ENCODE data around the gene ANO9.

DNA sequence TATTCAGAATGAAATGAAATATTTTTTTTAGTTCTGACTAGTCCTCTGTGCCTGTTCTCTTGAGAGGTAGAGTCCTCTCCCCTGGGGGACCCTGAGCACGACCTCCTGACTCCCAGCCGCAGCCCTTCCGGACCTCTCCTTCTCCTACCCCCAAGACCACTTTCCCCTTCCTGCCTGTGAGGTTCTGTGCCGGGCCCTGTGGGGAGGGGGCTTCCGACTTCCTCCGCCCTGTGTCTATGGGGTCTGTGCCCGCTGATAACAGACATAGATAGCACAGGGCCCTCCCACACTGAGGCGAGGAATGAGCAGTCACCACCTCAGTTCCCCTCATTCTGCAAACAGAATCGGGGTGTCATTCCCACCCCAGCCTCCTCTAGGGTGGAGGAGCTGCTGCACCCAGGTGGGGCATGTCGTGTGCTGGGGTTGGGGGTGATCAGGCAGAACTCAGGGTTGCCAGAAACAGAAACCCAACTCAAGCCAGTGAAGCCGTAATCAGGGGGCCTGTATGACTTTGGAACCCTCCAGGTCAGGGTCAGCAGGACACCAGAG is 59.7 kb downstream of the ANO9 start:
- TF ChIP-seq, protein P1, sequence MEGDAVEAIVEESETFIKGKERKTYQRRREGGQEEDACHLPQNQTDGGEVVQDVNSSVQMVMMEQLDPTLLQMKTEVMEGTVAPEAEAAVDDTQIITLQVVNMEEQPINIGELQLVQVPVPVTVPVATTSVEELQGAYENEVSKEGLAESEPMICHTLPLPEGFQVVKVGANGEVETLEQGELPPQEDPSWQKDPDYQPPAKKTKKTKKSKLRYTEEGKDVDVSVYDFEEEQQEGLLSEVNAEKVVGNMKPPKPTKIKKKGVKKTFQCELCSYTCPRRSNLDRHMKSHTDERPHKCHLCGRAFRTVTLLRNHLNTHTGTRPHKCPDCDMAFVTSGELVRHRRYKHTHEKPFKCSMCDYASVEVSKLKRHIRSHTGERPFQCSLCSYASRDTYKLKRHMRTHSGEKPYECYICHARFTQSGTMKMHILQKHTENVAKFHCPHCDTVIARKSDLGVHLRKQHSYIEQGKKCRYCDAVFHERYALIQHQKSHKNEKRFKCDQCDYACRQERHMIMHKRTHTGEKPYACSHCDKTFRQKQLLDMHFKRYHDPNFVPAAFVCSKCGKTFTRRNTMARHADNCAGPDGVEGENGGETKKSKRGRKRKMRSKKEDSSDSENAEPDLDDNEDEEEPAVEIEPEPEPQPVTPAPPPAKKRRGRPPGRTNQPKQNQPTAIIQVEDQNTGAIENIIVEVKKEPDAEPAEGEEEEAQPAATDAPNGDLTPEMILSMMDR (IDR thresholded peaks at IDR 0.05), result no peak
- no peak for TF ChIP-seq POLR2A (IDR thresholded peaks at IDR 0.05)

Measured in esophagus squamous epithelium (tissue), 4 donors.